ENCODE data around the gene FAM83C.

The FAM83C gene

GRCh38 chr20:35314816-35315631, 22.8 kb upstream of the FAM83C start:
- peak overlapping the region in 6 of 11 experiments; percentile 4 to 62 (median 42); a peak in 9 of 22 replicates for H3K4me2 ChIP-seq
- peaks cover 15 to 50% (median 33%) of the 10 kb centered on the region in 11 experiments; a peak in 19 of 22 replicates for H3K36me3 ChIP-seq
- no peak for TF ChIP-seq Cebpa-rat (IDR thresholded peaks at IDR 0.05)
- H3K9me3 ChIP-seq (replicated peaks in 1 of 11) = no peaks in the 10 kb centered on the region
- H3K4me3 ChIP-seq = no peak overlapping the region
- H3K27ac ChIP-seq = no peak overlapping the region
- H3K27me3 ChIP-seq = no peaks in the 10 kb centered on the region
- H4K20me1 ChIP-seq = peaks cover 0 to 12% (median 0%) of the 10 kb centered on the region in 11 experiments; a peak in 2 of 22 replicates
- H3K9ac ChIP-seq = no peak overlapping the region
- H3K4me1 ChIP-seq = peaks cover 0 to 38% (median 22%) of the 10 kb centered on the region in 10 experiments; a peak in 16 of 20 replicates

GRCh38 chr20:35312318-35312717, 20.1 kb upstream of the FAM83C start:
- H3K4me3 ChIP-seq = no peak overlapping the region
- H3K9ac ChIP-seq = no peak overlapping the region
- peaks cover 10 to 51% (median 32%) of the 10 kb centered on the region in 10 experiments for H3K4me1 ChIP-seq
- H3K9me3 ChIP-seq (replicated peaks in 1 of 11) = no peaks in the 10 kb centered on the region
- no peak for TF ChIP-seq Cebpa-rat (IDR thresholded peaks at IDR 0.05)
- peak overlapping the region in 5 of 11 experiments; percentile 4 to 60 (median 48); a peak in 8 of 22 replicates for H3K4me2 ChIP-seq
- H3K27me3 ChIP-seq = no peaks in the 10 kb centered on the region
- peaks cover 14 to 63% (median 43%) of the 10 kb centered on the region in 11 experiments; a peak in 20 of 22 replicates for H3K36me3 ChIP-seq
- no peak overlapping the region for H3K27ac ChIP-seq
- peaks cover 0 to 13% (median 0%) of the 10 kb centered on the region in 11 experiments; a peak in 2 of 22 replicates for H4K20me1 ChIP-seq

- Histone ChIP-seq H3K9me3 (replicated peaks in 1 of 11) (no peaks in the 10 kb centered on the region), H3K4me3 (no peak overlapping the region), H3K36me3 (peaks cover 15 to 63% (median 43%) of the 10 kb centered on the region in 11 experiments; a peak in 20 of 22 replicates), H3K4me2 (peak overlapping the region in 2 of 11 experiments; percentile 48 to 53; a peak in 3 of 22 replicates), H3K4me1 (peaks cover 11 to 52% (median 33%) of the 10 kb centered on the region in 10 experiments), H3K9ac (no peak overlapping the region), H3K27me3 (no peaks in the 10 kb centered on the region), H3K27ac (no peak overlapping the region), H4K20me1 (peaks cover 0 to 18% (median 0%) of the 10 kb centered on the region in 11 experiments; a peak in 2 of 22 replicates)
- no peak for TF ChIP-seq Cebpa-rat (IDR thresholded peaks at IDR 0.05)
These were observed 19.6 kb upstream of the FAM83C start for GRCh38 chr20:35311822-35312221.

GRCh38 chr20:35311409-35311808, 19.2 kb upstream of the FAM83C start:
- no peak overlapping the region for H3K9ac ChIP-seq
- no peaks in the 10 kb centered on the region for H3K27me3 ChIP-seq
- H3K4me1 ChIP-seq = peaks cover 11 to 52% (median 33%) of the 10 kb centered on the region in 10 experiments
- H3K4me3 ChIP-seq = no peak overlapping the region
- no peaks in the 10 kb centered on the region for H3K9me3 ChIP-seq (replicated peaks in 1 of 11)
- H3K27ac ChIP-seq = no peak overlapping the region
- H3K36me3 ChIP-seq = peaks cover 17 to 67% (median 46%) of the 10 kb centered on the region in 11 experiments; a peak in 20 of 22 replicates
- TF ChIP-seq Cebpa-rat (IDR thresholded peaks at IDR 0.05) = no peak
- H4K20me1 ChIP-seq = peaks cover 0 to 23% (median 0%) of the 10 kb centered on the region in 11 experiments; a peak in 2 of 22 replicates
- no peak overlapping the region for H3K4me2 ChIP-seq

- no peaks in the 10 kb centered on the region for H3K27me3 ChIP-seq
- peaks cover 16 to 71% (median 50%) of the 10 kb centered on the region in 11 experiments; a peak in 21 of 22 replicates for H3K36me3 ChIP-seq
- H3K27ac ChIP-seq = peak overlapping the region in 2 of 11 experiments; percentile 76 to 87; a peak in 1 of 22 replicates
- TF ChIP-seq Cebpa-rat (IDR thresholded peaks at IDR 0.05) = no peak
- H3K4me1 ChIP-seq = peaks cover 11 to 65% (median 31%) of the 10 kb centered on the region in 10 experiments; a peak in 19 of 20 replicates
- H3K9me3 ChIP-seq (replicated peaks in 1 of 11) = no peaks in the 10 kb centered on the region
- peak overlapping the region in 9 of 11 experiments; percentile 2 to 92 (median 32); a peak in 11 of 22 replicates for H3K4me2 ChIP-seq
- no peak overlapping the region for H3K4me3 ChIP-seq
- peak overlapping the region in 1 of 11 experiments; percentile 6; a peak in 2 of 22 replicates for H3K9ac ChIP-seq
- H4K20me1 ChIP-seq = peaks cover 0 to 41% (median 0%) of the 10 kb centered on the region in 11 experiments; a peak in 3 of 22 replicates
These were observed 15.7 kb upstream of the FAM83C start for GRCh38 chr20:35307666-35308653.

- peaks cover 11 to 56% (median 25%) of the 10 kb centered on the region in 10 experiments; a peak in 19 of 20 replicates for H3K4me1 ChIP-seq
- H3K9ac ChIP-seq = peak overlapping the region in 2 of 11 experiments; percentile 53 to 64; a peak in 2 of 22 replicates
- TF ChIP-seq Cebpa-rat (IDR thresholded peaks at IDR 0.05) = no peak
- H3K4me2 ChIP-seq = peak overlapping the region in 3 of 11 experiments; percentile 76 to 92 (median 89); a peak in 6 of 22 replicates
- H3K36me3 ChIP-seq = peaks cover 21 to 71% (median 49%) of the 10 kb centered on the region in 11 experiments; a peak in 21 of 22 replicates
- peaks cover 0 to 41% (median 0%) of the 10 kb centered on the region in 11 experiments; a peak in 3 of 22 replicates for H4K20me1 ChIP-seq
- no peaks in the 10 kb centered on the region for H3K27me3 ChIP-seq
- H3K27ac ChIP-seq = peak overlapping the region in 3 of 11 experiments; percentile 69 to 87 (median 76); a peak in 7 of 22 replicates
- H3K9me3 ChIP-seq (replicated peaks in 1 of 11) = no peaks in the 10 kb centered on the region
- no peak overlapping the region for H3K4me3 ChIP-seq
These were observed 14.8 kb upstream of the FAM83C start for GRCh38 chr20:35306931-35307517.

- TF ChIP-seq Cebpa-rat (IDR thresholded peaks at IDR 0.05) = no peak
- H4K20me1 ChIP-seq = peaks cover 0 to 41% (median 0%) of the 10 kb centered on the region in 11 experiments; a peak in 3 of 22 replicates
- no peaks in the 10 kb centered on the region for H3K9me3 ChIP-seq (replicated peaks in 1 of 11)
- peak overlapping the region in 7 of 11 experiments; percentile 13 to 87 (median 69); a peak in 12 of 22 replicates for H3K27ac ChIP-seq
- peak overlapping the region in 5 of 11 experiments; percentile 21 to 92 (median 76); a peak in 9 of 22 replicates for H3K4me2 ChIP-seq
- H3K27me3 ChIP-seq = no peaks in the 10 kb centered on the region
- peaks cover 11 to 51% (median 24%) of the 10 kb centered on the region in 10 experiments; a peak in 19 of 20 replicates for H3K4me1 ChIP-seq
- peaks cover 10 to 67% (median 43%) of the 10 kb centered on the region in 11 experiments; a peak in 20 of 22 replicates for H3K36me3 ChIP-seq
- H3K9ac ChIP-seq = peak overlapping the region in 5 of 11 experiments; percentile 14 to 64 (median 48); a peak in 9 of 22 replicates
- H3K4me3 ChIP-seq = no peak overlapping the region; a peak in 1 of 20 replicates
These were observed 13.7 kb upstream of the FAM83C start for GRCh38 chr20:35305682-35306556.
